ENCODE data around the gene KRT31. TPM values are rescaled to one million over a fixed set of nuclear protein-coding genes. Genes with fewer than 3 reads are reported as not detected.

The KRT31 gene
- total and polyA plus RNA-seq, 2 of the 8 experiments (the other 6 are each of a cell fraction or from before 2014, with no cell fraction given), result not detected

GRCh38 chr17:41429667-41430066 lies 32.3 kb upstream of the KRT31 start (continued):
- TF ChIP-seq RBBP5 (IDR thresholded peaks at IDR 0.05; ENCODE audit: borderline replicate concordance, low read depth, low read length), result no peak
- no peak for TF ChIP-seq BCL11A (IDR thresholded peaks at IDR 0.05; ENCODE audit: low read depth in 2 of 2, low read length in 2 of 2)
